Muscle layer of colon (tissue), 2 donors: ENCODE measurements around the gene UBE2I.
A peak's percentile ranks its signal among the peaks of the same experiment; 100 is the strongest.

Source experiments
- H3K27ac ChIP-seq: one replicate; pipeline ENCODE4 v1.7.0; 2013; ENCODE audit warnings: low read depth, mild to moderate bottlenecking, low read length, moderate library complexity
- H3K27me3 ChIP-seq, 2 donors: one replicate each; pipeline ENCODE4 v1.7.0; 2013; ENCODE audit warnings: low read length in 2 of 2, mild to moderate bottlenecking in 2 of 2; ENCODE audit not compliant: insufficient read depth in 2 of 2, control insufficient read depth in 1 of 2
- H3K36me3 ChIP-seq: one replicate; pipeline ENCODE4 v1.7.0; 2013; ENCODE audit warnings: mild to moderate bottlenecking, low read length; ENCODE audit not compliant: insufficient read depth
- H3K4me1 ChIP-seq: one replicate; pipeline ENCODE4 v1.7.0; 2013; ENCODE audit warnings: mild to moderate bottlenecking, low read length; ENCODE audit not compliant: insufficient read depth
- H3K4me3 ChIP-seq, 2 donors: one replicate each; pipeline ENCODE4 v1.7.0; 2013; ENCODE audit warnings: low read length in 2 of 2, low read depth in 1 of 2, mild to moderate bottlenecking in 1 of 2, moderate library complexity in 1 of 2
- H3K9ac ChIP-seq: one replicate; pipeline ENCODE4 v1.7.0; 2013; ENCODE audit warnings: low read length
- H3K9me3 ChIP-seq: one replicate; pipeline ENCODE4 v1.7.0; 2013; ENCODE audit warnings: mild to moderate bottlenecking, low read length
- donor health status: abdominal sarcoma.
- donor health status: Adenocarcinoma of cecum.

UBE2I gene

GRCh38 chr16:1308977-1309885 lies at the start of gene UBE2I:
Gene UBE2I (plus strand): TSS chr16:1309636. CDS start chr16:1314031, 4,395 bp downstream.
- H3K9ac ChIP-seq = peak within 1 kb of the TSS; percentile 77
- peak within 1 kb of the TSS; percentile 68 to 99 for H3K4me3 ChIP-seq
- H3K36me3 ChIP-seq = peaks cover 6% of the 10 kb centered on the region
- H3K27ac ChIP-seq = peak within 1 kb of the TSS; percentile 93
- H3K27me3 ChIP-seq = no peaks in the 10 kb centered on the region
- no peaks in the 10 kb centered on the region for H3K9me3 ChIP-seq
- H3K4me1 ChIP-seq = peaks cover 30% of the 10 kb centered on the region

DNA sequence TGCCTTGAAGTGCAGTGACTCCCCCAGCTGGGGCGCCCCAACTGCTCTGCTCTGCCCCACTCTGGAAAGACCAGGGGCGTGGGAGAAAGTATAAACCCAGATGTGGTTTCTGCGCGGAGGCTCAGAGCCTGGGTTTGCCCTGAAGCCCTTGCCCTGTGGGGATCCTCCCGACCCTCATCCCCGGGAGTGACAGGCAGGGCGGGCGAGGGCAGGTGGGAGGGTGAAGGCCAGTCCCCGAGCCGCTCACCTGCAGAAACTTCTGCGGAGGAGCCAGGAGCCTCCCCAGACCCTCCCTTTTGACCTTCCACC lies 49.7 kb upstream of the UBE2I start:
- Histone ChIP-seq H3K4me3 (no peak overlapping the region), H3K9ac (no peak overlapping the region), H3K9me3 (no peaks in the 10 kb centered on the region), H3K27ac (no peak overlapping the region), H3K4me1 (no peaks in the 10 kb centered on the region), H3K27me3 (peaks cover 0 to 76% of the 10 kb centered on the region in 2 donors), H3K36me3 (no peaks in the 10 kb centered on the region)

GRCh38 chr16:1260101-1260680 lies 49.2 kb upstream of the UBE2I start:
- H3K9me3 ChIP-seq = no peaks in the 10 kb centered on the region
- H3K4me1 ChIP-seq = no peaks in the 10 kb centered on the region
- H3K9ac ChIP-seq = no peak overlapping the region
- peaks cover 0 to 76% of the 10 kb centered on the region in 2 donors for H3K27me3 ChIP-seq
- H3K27ac ChIP-seq = no peak overlapping the region
- H3K4me3 ChIP-seq = no peak overlapping the region
- H3K36me3 ChIP-seq = no peaks in the 10 kb centered on the region

DNA sequence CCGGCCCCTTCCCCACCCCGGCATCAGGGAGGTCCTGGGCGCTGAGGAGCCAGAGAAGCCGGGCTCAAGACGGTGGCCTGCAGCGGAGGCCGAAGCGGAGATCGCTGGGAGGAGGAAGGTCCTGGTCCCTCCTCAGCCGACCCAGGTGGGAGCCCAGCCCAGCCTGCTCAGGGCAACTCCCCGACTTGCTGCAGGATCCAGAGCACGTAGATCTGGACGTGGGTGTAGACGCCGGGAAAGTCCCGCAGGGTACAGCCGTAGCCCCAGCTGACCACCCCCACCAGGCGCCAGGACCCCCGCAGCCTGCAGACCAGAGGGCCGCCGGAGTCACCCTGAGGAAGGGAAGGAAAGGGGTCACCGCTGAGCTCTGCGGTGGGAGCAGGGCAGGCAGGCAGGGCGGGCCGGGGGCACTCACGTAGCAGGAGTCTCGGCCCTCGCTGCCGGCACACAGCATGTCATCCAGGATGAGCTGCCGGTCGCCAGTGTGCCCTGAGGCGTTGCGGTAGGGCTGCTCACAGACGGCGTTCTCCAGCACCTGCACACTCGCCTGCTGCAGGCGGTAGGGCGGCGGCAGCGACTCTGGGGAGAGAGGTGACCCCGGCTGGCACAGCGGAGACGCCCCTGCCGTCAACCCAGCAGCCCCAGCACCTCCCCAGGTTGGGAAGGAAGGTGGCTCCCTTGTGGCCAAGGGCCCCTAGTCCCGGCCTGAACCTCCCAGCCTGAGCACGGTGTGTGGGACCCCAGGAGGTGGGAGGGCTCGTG lies 48.1 kb upstream of the UBE2I start:
- H3K36me3 ChIP-seq = no peaks in the 10 kb centered on the region
- no peak overlapping the region for H3K27ac ChIP-seq
- H3K27me3 ChIP-seq = peaks cover 0 to 73% of the 10 kb centered on the region in 2 donors
- H3K9ac ChIP-seq = no peak overlapping the region
- no peaks in the 10 kb centered on the region for H3K4me1 ChIP-seq
- no peaks in the 10 kb centered on the region for H3K9me3 ChIP-seq
- H3K4me3 ChIP-seq = no peak overlapping the region

DNA sequence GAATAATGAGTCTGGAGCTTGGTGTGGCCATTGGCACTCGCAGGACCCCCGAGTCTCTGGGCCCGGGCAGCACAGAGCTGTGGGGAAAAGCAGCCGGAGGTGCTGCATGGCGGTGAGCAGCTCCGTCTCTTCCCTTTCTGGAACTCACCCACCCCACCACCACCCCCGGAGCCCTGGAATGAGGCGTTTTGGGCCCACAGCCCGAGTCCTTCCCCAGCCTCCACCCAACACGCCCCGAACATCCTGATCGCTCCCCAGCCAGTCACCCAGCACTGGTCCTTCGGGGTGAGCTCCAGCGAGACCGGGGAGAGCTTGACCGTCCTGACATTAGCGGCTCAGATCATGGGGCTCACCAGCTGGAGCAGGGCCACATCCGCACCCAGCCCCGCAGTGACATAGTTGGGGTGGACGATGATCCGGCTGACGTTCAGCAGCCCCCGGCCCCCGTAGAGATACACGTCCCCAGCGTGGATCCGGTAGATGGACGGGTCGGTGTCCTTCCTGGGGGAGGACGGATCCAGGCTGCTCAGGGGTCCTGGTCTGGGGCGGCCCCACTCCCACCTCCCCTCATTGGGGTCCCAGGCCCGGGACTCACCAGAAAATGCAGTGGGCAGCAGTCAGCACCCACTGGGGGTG lies 47.1 kb upstream of the UBE2I start:
- Histone ChIP-seq H3K27me3 (peaks cover 0 to 63% of the 10 kb centered on the region in 2 donors), H3K9ac (no peak overlapping the region), H3K4me1 (no peaks in the 10 kb centered on the region)

GRCh38 chr16:1262846-1263221 lies 46.6 kb upstream of the UBE2I start:
- Histone ChIP-seq H3K4me1 (no peaks in the 10 kb centered on the region), H3K27ac (no peak overlapping the region), H3K9me3 (no peaks in the 10 kb centered on the region), H3K4me3 (no peak overlapping the region), H3K9ac (no peak overlapping the region), H3K36me3 (no peaks in the 10 kb centered on the region), H3K27me3 (peaks cover 0 to 58% of the 10 kb centered on the region in 2 donors)

More for the DNA sequence above, 47.1 kb upstream of the UBE2I start:
- no peak overlapping the region for H3K27ac ChIP-seq
- no peaks in the 10 kb centered on the region for H3K9me3 ChIP-seq
- H3K4me3 ChIP-seq = no peak overlapping the region
- H3K36me3 ChIP-seq = no peaks in the 10 kb centered on the region

DNA sequence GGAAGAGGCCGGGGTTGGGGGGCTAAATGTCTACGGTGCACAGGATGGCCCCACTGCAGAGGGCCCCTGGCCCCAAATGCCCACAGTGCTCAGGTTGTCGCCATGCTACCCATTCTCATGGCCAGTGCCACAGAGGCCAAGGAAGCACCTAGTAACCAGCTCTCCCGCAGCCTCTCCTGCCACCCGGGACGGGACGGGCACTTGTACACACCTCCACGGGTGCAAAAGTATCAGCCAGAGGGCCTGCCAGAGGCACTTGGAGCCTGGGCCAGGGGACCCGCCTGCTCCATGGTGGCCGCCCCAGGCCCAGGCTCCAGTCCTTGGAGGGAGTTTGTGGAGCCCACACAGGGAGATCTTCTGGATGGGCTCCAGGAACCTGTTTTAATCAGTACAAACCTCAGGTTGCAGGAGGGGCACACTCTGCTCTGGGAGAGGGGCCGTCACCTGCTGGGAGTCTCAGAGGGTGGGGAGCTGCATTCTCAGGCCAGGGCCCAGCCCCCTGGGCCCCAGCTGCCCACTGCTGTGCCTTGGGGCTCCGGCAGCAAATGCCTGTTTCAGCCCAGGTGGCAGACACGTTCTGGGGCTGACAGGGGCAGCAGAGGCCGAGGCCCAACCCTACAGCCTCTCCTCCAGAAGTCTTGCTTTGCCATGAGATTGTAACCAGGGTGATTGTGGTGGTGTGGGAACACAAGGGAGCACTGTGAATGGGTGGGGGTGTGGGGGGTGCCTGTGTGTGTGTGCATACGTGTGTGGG lies 45.7 kb upstream of the UBE2I start:
- Histone ChIP-seq H3K9me3 (no peaks in the 10 kb centered on the region), H3K4me3 (no peak overlapping the region), H3K4me1 (no peaks in the 10 kb centered on the region), H3K27me3 (peaks cover 0 to 52% of the 10 kb centered on the region in 2 donors), H3K36me3 (no peaks in the 10 kb centered on the region), H3K9ac (no peak overlapping the region), H3K27ac (no peak overlapping the region)

DNA sequence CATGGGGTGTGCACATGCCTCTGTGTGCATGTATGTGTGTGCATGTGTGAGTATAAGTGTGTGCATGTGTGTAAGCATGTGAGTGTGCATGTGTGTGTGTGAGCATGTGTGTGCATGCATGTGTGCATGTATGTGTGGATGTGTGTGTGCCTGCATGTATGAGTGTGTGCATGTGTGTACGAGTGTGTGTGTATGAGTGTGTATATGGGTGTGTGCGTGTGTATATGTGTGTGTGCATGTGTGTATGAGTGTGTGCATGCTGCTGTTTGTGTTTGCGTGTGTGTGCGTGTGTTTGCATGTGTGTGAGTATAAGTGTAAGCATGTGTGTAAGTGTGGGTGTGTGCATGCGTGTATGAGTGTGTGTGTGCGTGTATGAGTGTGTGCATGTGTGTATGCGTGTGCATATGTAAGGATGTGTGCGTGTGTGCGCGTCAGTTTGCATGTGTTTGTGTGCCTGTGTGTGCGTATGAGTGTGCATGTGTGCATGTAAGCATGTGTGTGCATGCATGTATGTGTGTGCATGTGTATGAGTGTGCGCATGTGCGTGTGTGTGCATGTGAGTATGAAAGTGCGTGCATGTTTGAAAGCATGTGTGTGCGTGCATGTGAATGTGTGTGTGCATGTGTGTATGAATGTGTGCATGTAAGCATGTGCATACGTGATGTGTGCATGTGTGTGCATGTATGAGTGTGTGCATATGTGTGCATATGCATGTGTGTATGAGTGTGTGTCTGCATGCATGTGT lies 44.9 kb upstream of the UBE2I start:
- H3K9ac ChIP-seq = no peak overlapping the region
- H3K9me3 ChIP-seq = no peaks in the 10 kb centered on the region
- H3K4me1 ChIP-seq = no peaks in the 10 kb centered on the region
- H3K36me3 ChIP-seq = no peaks in the 10 kb centered on the region
- no peak overlapping the region for H3K4me3 ChIP-seq
- H3K27ac ChIP-seq = no peak overlapping the region
- peaks cover 0 to 44% of the 10 kb centered on the region in 2 donors for H3K27me3 ChIP-seq

- H3K27me3 ChIP-seq = peaks cover 0 to 38% of the 10 kb centered on the region in 2 donors
- H3K4me3 ChIP-seq = no peak overlapping the region
- no peaks in the 10 kb centered on the region for H3K9me3 ChIP-seq
- H3K36me3 ChIP-seq = no peaks in the 10 kb centered on the region
- H3K27ac ChIP-seq = no peak overlapping the region
- no peaks in the 10 kb centered on the region for H3K4me1 ChIP-seq
- no peak overlapping the region for H3K9ac ChIP-seq
Measured at GRCh38 chr16:1265090-1265630, 44.3 kb upstream of the UBE2I start.

DNA sequence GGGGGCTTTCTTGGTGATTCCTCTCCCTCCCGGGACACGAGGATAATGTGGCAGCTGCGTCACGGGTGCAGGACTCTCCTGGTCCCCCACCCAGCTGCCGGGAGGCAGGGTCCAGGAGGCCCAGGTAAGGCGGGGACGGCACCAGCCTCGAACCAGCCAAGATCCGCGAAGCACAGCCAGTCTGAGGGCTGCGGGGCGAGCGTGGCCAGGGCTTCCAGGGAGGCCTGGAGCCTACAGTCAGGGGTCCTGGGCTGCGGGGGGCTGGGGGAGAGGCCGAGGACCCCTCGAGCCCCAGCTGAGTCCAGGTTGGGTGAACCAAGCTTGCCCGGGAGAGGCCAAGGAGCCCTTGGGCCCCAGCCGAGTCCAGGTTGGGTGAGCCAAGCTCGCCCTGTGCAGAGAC lies 43.6 kb upstream of the UBE2I start:
- Histone ChIP-seq H3K36me3 (no peaks in the 10 kb centered on the region), H3K27ac (no peak overlapping the region), H3K9me3 (no peaks in the 10 kb centered on the region), H3K4me1 (no peaks in the 10 kb centered on the region), H3K9ac (no peak overlapping the region), H3K27me3 (peaks cover 0 to 31% of the 10 kb centered on the region in 2 donors), H3K4me3 (no peak overlapping the region)
